ENCODE data around the gene AXIN2.

DNA sequence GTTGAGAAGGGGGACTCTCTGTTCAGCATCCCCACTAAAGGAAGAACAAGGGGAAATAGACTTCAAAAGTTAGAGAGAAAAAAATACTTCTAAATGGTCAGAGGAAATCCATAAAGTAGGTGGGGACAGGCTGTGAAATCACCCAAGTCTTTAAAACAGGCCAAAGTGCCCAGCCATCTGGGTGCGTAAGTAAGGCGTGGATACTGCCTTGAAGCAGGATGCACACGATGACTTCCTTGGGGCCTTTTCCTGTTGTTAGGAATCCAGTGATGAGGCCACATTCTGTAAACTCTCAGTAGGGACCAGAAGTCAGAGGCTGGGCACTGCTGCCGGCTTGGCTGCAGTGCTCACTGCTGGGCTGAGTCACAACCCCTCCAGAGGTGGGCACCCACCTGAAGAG, 9.2 kb downstream of the AXIN2 start:
- TF ChIP-seq POLR2A (IDR thresholded peaks at IDR 0.05) (no peak), CTCF (IDR thresholded peaks at IDR 0.05) (no peak)
